NT2/D1 (cell line): ENCODE measurements around the gene MIGA2.

ENCODE experiments used
- DNase-seq: peaks from one replicate; pipeline ENCODE4 v3.0.0-alpha.2; 2011; ENCODE audit warnings: low read depth, low spot score
- H3K27me3 ChIP-seq: 2 replicates; pipeline ENCODE4 v1.6.0; 2011; ENCODE audit warnings: mild to moderate bottlenecking; ENCODE audit not compliant: insufficient read length, insufficient read depth
- H3K36me3 ChIP-seq: 2 replicates; pipeline ENCODE4 v1.6.1; 2011; ENCODE audit warnings: mild to moderate bottlenecking, low read length, mixed read lengths; ENCODE audit not compliant: insufficient read depth, insufficient read length
- H3K4me1 ChIP-seq: 2 replicates; pipeline ENCODE4 v1.5.1; 2011; ENCODE audit not compliant: insufficient read depth, insufficient read length
- H3K4me3 ChIP-seq: 2 replicates; pipeline ENCODE4 v1.5.1; 2011; ENCODE audit warnings: low read depth; ENCODE audit not compliant: insufficient read length
- H3K9ac ChIP-seq: 2 replicates; pipeline ENCODE4 v1.6.0; 2011; ENCODE audit warnings: low read depth; ENCODE audit not compliant: insufficient read length
- H3K9me3 ChIP-seq: 2 replicates; pipeline ENCODE4 v1.5.1; 2011; ENCODE audit warnings: mild to moderate bottlenecking, low read length; ENCODE audit not compliant: insufficient read depth
- SUZ12 ChIP-seq: IDR thresholded peaks from 2 replicates; pipeline ENCODE4 v1.6.1; 2011; ENCODE audit not compliant: insufficient read length, insufficient read depth; ENCODE audit errors: extremely low read depth
- YY1 ChIP-seq: IDR thresholded peaks from 2 replicates; pipeline ENCODE4 v1.6.1; 2011; ENCODE audit not compliant: insufficient read length, insufficient read depth
- ZNF274 ChIP-seq: IDR thresholded peaks from 2 replicates; pipeline ENCODE4 v1.6.1; 2011; ENCODE audit warnings: mild to moderate bottlenecking, low read depth, low read length

Gene MIGA2

DNA sequence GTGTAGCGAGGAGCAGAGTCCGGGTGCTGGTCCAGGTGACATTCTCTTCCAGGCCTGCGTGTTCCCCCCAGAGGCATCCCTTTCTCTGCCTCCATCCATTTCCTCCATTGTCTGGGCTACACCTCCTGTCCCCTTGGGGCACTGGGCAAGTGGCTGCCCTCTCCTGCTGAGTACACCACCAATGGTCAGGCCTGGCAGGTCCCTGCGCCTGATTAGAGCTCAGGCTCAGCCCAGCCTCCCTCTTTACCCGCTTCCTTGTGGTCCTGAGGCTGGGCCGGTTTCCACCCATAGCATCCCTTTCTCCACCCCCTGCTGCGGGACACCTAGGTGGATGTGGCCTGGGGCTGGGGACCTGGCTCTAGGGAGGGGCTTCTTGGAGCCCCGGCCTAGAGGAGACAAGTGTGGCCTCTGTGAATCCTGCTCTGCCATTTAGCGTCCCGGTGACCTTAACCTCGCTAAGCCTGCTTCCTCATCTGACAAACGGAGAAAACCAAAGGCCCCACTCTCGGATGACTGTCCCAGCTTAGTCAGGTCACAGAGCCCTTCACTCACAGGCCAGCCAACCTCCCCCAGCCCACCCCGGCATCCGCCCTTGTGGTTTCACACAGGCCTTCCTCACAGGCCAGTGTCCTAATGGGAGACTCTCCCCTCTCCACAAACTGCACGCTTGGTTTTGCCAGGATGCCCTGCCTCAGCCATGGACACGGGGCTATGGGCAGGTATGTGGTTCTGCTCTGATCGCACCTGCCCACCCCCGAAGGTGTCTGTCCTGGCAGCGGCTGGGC, 57.4 kb downstream of the MIGA2 start:
- peaks cover 27% of the 10 kb centered on the region for H3K36me3 ChIP-seq
- peaks cover 5% of the 10 kb centered on the region for H3K4me1 ChIP-seq
- peak overlapping the region; percentile 56 for H3K9ac ChIP-seq
- no peaks in the 10 kb centered on the region for H3K9me3 ChIP-seq
- no peak overlapping the region for H3K4me3 ChIP-seq
- DNase-seq: no peak
- no peaks in the 10 kb centered on the region for H3K27me3 ChIP-seq
- TF ChIP-seq ZNF274 (no peak), YY1 (no peak), SUZ12 (no peak)

DNA sequence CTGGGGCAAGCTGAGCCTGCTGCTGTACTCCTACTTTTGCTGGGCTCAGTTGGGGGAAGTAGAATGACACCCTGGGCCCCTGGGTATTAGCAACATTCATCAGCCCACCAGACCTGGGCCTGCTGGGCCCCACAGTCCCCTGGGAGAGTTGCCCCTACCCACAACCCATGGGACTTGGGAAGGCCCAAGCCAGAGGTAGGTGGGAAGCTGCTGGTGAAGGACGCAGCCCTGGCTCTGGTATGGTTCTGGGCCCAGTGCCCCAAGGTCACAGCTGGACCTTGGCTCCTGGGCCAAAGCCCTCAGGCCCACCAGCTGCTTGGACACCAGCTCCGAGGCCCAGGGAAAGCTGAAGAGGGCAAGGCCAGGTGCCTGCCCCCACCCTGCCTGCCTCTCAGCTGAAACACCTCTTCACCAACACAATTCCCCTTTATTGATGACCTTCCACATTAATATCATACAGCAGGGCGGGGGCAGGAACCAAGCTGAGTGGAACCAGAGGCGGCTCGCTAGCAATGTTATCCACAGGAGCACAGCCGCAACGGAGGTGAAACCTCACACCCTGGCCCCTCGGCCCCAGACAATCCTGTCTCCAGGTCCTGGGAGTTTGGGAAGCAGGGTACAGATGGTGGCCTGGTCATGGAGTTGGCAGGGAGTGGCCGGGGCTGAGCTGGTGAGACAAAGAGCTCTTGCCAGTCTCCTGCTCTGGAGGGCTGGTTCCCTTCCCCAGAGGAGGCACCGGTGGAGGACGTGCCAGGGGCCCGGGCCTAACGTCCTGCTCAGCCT, 58.2 kb downstream of the MIGA2 start:
- Histone ChIP-seq H3K9me3 (no peaks in the 10 kb centered on the region), H3K27me3 (no peaks in the 10 kb centered on the region), H3K4me1 (peaks cover 5% of the 10 kb centered on the region), H3K9ac (no peak overlapping the region), H3K4me3 (no peak overlapping the region), H3K36me3 (peaks cover 19% of the 10 kb centered on the region)
- no peak for DNase-seq
- TF ChIP-seq YY1: no peak
- TF ChIP-seq ZNF274: no peak
- TF ChIP-seq SUZ12: no peak

DNA sequence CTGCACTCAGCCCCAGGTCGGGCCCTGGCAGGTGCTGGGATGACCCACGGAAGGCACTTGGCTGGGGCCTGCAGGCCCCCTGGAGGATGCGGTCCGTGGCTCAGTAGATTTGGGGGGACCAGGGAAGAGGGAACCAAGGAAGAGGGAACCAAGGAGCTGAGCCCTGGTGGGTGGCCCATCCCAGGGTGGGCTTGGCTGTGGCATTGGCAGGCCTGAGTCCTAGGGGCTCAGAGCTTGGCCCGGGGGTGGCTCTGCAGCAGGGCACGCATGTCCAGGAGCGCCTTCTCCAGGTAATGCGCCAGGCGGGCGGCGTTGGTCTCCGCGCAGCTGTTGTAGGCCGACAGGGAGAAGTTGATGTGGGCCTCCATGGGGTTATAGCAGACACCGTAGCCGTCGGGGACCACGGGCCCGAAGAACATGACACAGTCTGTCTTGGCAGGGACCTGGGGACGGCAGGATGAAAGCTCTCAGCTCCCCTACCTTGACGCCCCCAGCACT, 58.8 kb downstream of the MIGA2 start:
- H3K4me3 ChIP-seq: no peak overlapping the region
- H3K9me3 ChIP-seq: no peaks in the 10 kb centered on the region
- H3K4me1 ChIP-seq: peaks cover 5% of the 10 kb centered on the region
- no peaks in the 10 kb centered on the region for H3K27me3 ChIP-seq
- DNase-seq: no peak
- no peak overlapping the region for H3K9ac ChIP-seq
- peaks cover 13% of the 10 kb centered on the region for H3K36me3 ChIP-seq
- TF ChIP-seq SUZ12 (no peak), YY1 (no peak), ZNF274 (no peak)

DNA sequence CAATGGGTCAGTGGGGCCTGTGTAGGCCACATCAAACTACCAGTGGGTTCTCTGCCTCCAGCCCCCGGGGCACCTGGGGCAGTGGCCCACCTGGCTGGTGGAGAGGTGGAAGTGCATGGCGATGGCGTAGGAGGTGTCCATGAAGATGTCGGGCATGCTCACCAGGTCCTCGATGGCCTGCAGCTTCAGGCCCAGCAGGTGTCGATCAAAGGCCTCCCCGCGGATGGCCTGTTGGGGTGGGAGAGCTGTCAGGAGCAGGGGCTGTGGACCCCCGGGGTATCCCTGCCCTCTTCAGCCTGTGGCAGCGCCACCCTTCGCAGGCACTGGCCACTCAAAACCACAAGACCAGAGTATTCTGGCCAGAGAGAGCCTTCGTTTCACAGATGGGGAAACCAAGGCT, 59.5 kb downstream of the MIGA2 start:
- TF ChIP-seq SUZ12 (no peak), YY1 (no peak), ZNF274 (no peak)
- H3K4me1 ChIP-seq: peaks cover 5% of the 10 kb centered on the region
- no peak overlapping the region for H3K9ac ChIP-seq
- no peak for DNase-seq
- peaks cover 2% of the 10 kb centered on the region for H3K27me3 ChIP-seq
- no peaks in the 10 kb centered on the region for H3K9me3 ChIP-seq
- H3K4me3 ChIP-seq: no peak overlapping the region
- peaks cover 6% of the 10 kb centered on the region for H3K36me3 ChIP-seq

DNA sequence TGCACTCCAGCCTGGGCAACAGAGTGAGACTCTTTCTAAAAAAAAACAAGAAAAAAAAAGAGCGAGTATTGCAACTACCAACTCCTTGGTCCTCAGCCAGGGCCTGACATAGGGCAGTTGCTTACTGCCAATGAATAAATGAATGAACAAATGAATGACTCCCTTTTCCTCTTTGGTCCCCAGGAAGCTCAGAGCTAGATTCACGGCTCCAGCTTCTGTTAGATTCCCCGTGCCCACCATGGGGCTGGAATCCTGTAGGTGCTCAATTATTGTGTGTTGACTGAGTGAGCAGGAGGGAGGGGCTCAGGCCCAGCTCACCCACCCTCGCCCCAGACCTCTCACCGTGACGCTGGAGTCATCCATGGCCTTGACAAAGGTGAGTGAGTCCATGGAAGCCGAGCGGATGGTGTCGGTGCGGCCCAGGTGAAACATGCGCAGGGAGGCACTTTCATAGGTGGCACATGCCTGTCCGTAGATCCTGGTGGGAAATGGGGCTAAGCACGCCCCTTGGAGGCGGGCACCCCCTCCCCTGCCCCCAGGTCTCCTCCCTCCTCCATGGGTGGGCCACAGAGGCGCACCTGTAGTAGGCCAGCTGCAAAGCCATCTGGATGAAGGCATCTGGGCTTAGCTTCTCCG, 61.4 kb downstream of the MIGA2 start:
- TF ChIP-seq YY1 (no peak), ZNF274 (no peak), SUZ12 (no peak)
- Histone ChIP-seq H3K4me1 (peaks cover 5% of the 10 kb centered on the region), H3K36me3 (peaks cover 4% of the 10 kb centered on the region), H3K27me3 (peaks cover 7% of the 10 kb centered on the region), H3K9ac (no peak overlapping the region), H3K9me3 (no peaks in the 10 kb centered on the region), H3K4me3 (no peak overlapping the region)
- DNase-seq: no peak

DNA sequence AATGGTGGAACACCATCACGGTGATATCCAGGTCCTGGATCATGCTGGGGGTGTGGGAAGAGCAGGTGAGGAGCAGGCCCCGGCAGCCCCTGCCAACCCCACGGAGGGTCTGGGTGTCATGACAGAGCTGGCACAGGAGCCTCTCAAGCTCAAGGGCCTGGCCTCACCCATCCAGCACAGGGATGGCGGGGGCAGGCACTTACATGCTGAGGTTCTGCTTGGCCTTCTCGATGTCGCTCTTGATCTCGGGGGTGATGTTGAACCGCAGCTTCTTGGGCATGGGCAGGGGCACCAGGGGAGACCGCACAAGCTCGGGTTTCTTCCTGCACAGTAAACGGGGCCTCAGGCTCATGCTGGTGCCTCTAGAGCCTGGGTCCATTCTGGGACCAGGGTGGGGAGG, 61.9 kb downstream of the MIGA2 start:
- Histone ChIP-seq H3K36me3 (peaks cover 4% of the 10 kb centered on the region), H3K27me3 (peaks cover 7% of the 10 kb centered on the region), H3K4me1 (peaks cover 5% of the 10 kb centered on the region), H3K9me3 (no peaks in the 10 kb centered on the region), H3K4me3 (no peak overlapping the region), H3K9ac (no peak overlapping the region)
- no peak for TF ChIP-seq ZNF274
- TF ChIP-seq SUZ12: no peak
- no peak for DNase-seq
